Left ventricle myocardium inferior (tissue), 1 donor: ENCODE results near the gene LNX1. TPM values are rescaled to one million over a fixed set of nuclear protein-coding genes. Genes with fewer than 3 reads are reported as not detected.

Source experiments
- DNase-seq: peaks from one replicate; pipeline ENCODE4 v3.0.0-alpha.2; 2020
- H3K27ac ChIP-seq: fragments of 200-600 bp; replicated peaks from 2 replicates; pipeline ENCODE4 v1.8.0; 2021
- H3K27me3 ChIP-seq: fragments of 200-600 bp; 2 replicates; pipeline ENCODE4 v1.8.0; 2021; ENCODE audit warnings: low read depth
- H3K36me3 ChIP-seq: fragments of 200-600 bp; 2 replicates; pipeline ENCODE4 v1.8.0; 2021
- H3K4me1 ChIP-seq: fragments of 200-600 bp; 2 replicates; pipeline ENCODE4 v1.8.0; 2021
- H3K4me3 ChIP-seq: fragments of 200-600 bp; 2 replicates; pipeline ENCODE4 v1.8.0; 2021; ENCODE audit warnings: mild to moderate bottlenecking, moderate library complexity
- H3K9me3 ChIP-seq: fragments of 200-600 bp; replicated peaks from 2 replicates; pipeline ENCODE4 v1.8.0; 2021
- CTCF ChIP-seq: fragments of 200-600 bp; IDR thresholded peaks from 2 replicates; pipeline ENCODE4 v1.8.0; 2021; ENCODE audit warnings: antibody characterized with exemption, mild to moderate bottlenecking, borderline replicate concordance
- intact Hi-C: fragments of 100-400 bp; cut with micrococcal nuclease; formaldehyde crosslinking; loops from one replicate; pipeline ENCODE4 v1.11.0; 2022
- total RNA-seq: library from RNA; stranded (reverse); fragmentation: NEBNext Ultra II Directional; extraction: Animal tissue kit (Norgen Biotek cat#: 25700); gene quantifications from one replicate; pipeline ENCODE4 v1.2.1, GENCODE V29; 2021
- donor health status: DM: no; HTN: yes; CAD: no; lungs with severe emphysema.

LNX1 gene
- total RNA-seq, 1 donor from 2014 or later, result 9.5 TPM

GRCh38 chr4:53551281-53551864 is 39.9 kb downstream of the LNX1 start:
- Histone ChIP-seq H3K4me1 (peaks cover 29% of the 10 kb centered on the region), H3K9me3 (no peaks in the 10 kb centered on the region), H3K27me3 (no peaks in the 10 kb centered on the region), H3K36me3 (no peaks in the 10 kb centered on the region), H3K27ac (peak overlapping the region; percentile 27), H3K4me3 (no peak overlapping the region)
- DNase-seq, result no peak
- no peak for TF ChIP-seq CTCF
- intact Hi-C loops, result no loop called here

GRCh38 chr4:53548662-53549061 is 42.6 kb downstream of the LNX1 start:
- Histone ChIP-seq H3K36me3 (no peaks in the 10 kb centered on the region), H3K27ac (no peak overlapping the region), H3K4me3 (no peak overlapping the region), H3K4me1 (peaks cover 13% of the 10 kb centered on the region), H3K27me3 (no peaks in the 10 kb centered on the region), H3K9me3 (no peaks in the 10 kb centered on the region)
- intact Hi-C loops, result no loop called here
- DNase-seq, result no peak
- TF ChIP-seq CTCF, result no peak

- no peaks in the 10 kb centered on the region for H3K36me3 ChIP-seq
- no peaks in the 10 kb centered on the region for H3K9me3 ChIP-seq
- no peak for DNase-seq
- peaks cover 14% of the 10 kb centered on the region for H3K4me1 ChIP-seq
- no peak for TF ChIP-seq CTCF
- no peak overlapping the region for H3K4me3 ChIP-seq
- no peak overlapping the region for H3K27ac ChIP-seq
- intact Hi-C loops, result no loop called here
- H3K27me3 ChIP-seq, result no peaks in the 10 kb centered on the region
Measured at GRCh38 chr4:53547983-53548382, 43.3 kb downstream of the LNX1 start.

- intact Hi-C loops, result no loop called here
- no peak for DNase-seq
- TF ChIP-seq CTCF, result no peak
- Histone ChIP-seq H3K9me3 (no peaks in the 10 kb centered on the region), H3K4me1 (peaks cover 27% of the 10 kb centered on the region), H3K36me3 (no peaks in the 10 kb centered on the region), H3K27ac (no peak overlapping the region), H3K27me3 (no peaks in the 10 kb centered on the region), H3K4me3 (no peak overlapping the region)
Measured at GRCh38 chr4:53545942-53546581, 45.2 kb downstream of the LNX1 start.

GRCh38 chr4:53545273-53545672 is 46.0 kb downstream of the LNX1 start:
- H3K27me3 ChIP-seq, result no peaks in the 10 kb centered on the region
- no peak for DNase-seq
- no peak for TF ChIP-seq CTCF
- no peak overlapping the region for H3K27ac ChIP-seq
- H3K9me3 ChIP-seq, result no peaks in the 10 kb centered on the region
- H3K36me3 ChIP-seq, result no peaks in the 10 kb centered on the region
- peaks cover 30% of the 10 kb centered on the region for H3K4me1 ChIP-seq
- intact Hi-C loops, result no loop called here
- H3K4me3 ChIP-seq, result no peak overlapping the region
